ENCODE results near the gene PRPF31.
"Not testable (repeated sequence)": the region's sequence is repeated elsewhere in the genome, so short reads cannot be mapped to it uniquely, and the experiment has no call there.

Gene PRPF31

GRCh38 chr19:54164369-54165068 lies 49.0 kb downstream of the PRPF31 start:
- peak in 1 of 2 donors; percentile 11 for DNase-seq

DNA sequence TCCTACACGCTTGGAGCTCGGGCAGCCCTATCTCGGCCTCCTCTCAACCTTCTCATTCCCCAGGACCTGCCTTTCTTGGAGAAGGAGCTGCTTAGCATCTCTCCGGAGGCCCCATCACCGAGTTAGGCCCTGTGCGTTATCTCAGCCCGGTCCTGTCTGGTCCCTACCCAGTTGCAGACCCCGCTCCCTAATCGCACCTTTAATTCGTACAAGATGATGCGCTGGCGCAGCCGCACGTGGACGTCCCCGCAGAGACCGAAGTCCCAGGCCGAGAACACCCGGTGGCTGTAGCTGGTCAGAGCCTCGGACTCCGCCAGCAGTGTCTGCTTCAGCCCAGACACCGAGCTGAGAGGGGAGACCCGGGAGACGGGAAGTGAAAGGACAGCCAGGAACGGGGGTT lies 49.7 kb downstream of the PRPF31 start:
- DNase-seq, result no peak

GRCh38 chr19:54168174-54168917 lies 52.8 kb downstream of the PRPF31 start:
- DNase-seq, result peak; percentile 71 to 84

- DNase-seq, result no peak
Observed at GRCh38 chr19:54169149-54169740, 53.7 kb downstream of the PRPF31 start.

- not testable (repeated sequence) for DNase-seq
Observed at GRCh38 chr19:54171736-54172431, 56.3 kb downstream of the PRPF31 start.

DNA sequence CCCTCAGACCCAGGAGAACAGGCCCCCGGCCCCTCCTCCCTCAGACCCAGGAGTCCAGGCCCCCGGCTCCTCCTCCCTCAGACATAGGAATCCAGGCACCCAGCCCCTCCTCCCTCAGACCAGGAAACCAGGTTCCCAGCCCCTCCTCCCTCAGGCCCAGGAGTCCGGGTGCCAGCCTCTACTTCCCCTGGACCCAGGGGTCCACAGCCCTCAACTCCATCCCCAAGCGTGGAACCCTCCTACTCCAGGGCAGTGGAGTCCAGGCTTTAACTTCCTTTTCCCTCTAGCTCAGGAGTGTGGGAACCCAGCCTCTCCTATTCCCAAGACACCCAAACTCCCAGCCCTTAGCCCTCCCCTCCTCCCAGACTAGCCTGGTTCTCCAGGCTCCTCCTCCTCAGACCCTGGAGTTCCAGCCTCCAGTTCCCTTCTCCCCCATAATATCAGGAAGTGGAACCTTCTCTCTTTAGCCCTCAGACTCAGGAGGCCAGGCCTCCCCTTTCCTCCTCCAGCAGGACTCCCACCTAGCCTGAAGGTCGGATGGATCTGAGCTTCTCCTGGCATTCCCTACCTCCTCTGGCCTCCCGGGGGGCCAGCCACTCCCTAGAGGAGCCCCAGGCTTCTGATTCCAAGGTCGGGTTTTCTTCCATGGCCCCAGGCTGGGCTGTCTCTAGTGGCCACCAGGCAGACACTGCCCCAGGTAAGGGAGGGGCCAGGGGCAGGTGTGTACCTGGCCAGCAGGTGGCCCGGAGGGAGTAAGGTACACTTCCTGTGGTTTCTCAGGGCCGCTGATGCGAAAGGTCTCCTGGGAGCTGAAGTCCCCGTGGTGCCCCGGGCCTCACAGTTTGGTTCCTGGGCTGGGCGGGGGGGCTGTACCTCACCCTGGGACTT lies 57.2 kb downstream of the PRPF31 start, which contains the start of gene TMC4:
TMC4 (minus strand) TSS at position 690 of the 888 bp plus-strand sequence; CDS start at position 647, 43 bp downstream.
- DNase-seq, result no peak

DNA sequence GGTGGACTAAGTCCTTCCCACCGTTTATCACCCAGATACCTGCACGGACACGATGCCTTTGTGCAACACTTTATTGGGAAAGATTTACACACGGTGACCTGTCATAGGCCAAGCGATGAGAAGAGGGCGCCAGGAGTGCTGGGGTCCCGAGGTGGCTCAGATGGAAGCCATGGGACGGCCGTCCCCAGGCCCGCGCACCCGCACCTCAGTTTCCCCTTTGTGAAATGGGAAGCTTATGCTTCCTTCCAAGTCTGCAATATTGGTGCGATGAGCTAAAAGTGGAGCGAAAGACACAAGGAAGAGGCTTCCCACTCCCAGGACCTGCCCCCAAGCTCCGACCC lies 57.8 kb downstream of the PRPF31 start:
- no peak for DNase-seq

- DNase-seq, result no peak
Observed at GRCh38 chr19:54173951-54174834, 58.6 kb downstream of the PRPF31 start.

DNA sequence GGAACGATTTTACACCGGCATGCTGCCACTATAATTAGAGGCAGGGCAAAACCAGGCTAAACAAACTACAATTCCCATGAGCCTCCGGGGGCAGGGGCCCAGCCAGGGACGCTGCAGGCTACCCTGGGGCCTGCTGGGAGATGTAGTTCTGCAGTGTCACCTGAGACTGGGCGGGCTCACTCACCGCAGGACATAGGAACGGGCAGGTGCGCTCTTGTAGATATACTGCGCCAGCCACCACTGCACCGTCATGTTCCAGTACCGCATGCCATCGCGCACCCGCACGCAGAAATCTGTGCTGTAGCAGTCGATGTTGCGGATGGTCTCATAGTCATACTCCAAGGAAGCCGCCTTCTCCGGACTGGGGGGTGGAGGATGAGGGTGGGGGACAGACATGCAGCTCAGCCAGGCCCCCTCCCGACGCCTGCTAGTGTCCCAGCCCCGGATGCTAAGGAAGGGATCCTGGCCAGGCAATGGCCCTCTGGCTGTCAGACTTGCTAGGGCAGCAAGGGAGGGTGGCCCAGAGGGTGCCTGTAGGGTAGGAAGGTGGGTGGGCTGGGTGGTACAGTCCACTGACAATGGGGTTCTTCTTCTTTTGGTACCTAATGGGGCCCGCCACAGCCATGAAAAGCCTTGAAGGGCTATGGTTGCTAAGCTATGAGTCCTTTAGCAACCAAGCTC lies 63.2 kb downstream of the PRPF31 start:
- DNase-seq, result no peak

- DNase-seq, result no peak
Observed at GRCh38 chr19:54179262-54179852, 63.8 kb downstream of the PRPF31 start.

DNA sequence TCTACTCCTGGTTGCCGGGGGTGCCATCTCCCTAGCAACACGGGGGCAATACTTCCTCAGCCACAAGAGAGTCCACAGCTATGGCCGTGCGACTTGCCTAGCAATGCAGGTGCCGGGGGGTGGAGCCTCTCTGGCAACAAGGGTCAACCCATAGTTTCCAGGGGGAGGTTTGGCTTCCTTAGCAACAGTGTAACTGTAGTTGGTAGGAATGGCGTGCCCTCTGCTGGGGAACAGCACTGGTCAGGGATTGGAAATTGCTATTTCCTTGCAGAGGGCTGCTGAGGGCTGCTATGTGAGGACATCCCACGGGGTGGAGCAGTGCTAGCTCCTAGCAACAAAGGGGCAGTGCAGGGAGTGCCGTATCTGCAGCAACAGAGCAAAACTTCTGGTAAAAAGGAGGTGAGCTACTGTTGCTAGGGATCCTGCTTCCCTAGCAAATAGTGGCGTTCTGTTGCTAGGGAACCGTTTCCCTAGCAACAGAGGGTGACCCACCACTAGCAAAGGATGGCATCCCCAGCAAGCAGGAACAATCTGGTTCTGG lies 64.4 kb downstream of the PRPF31 start:
- DNase-seq, result no peak

- no peak for DNase-seq
Observed at GRCh38 chr19:54180691-54181091, 65.1 kb downstream of the PRPF31 start.

All from bone marrow (tissue), 2 donors.